Ramos (cell line): Measurements from ENCODE around the gene MLN.

Experiments
- in situ Hi-C: fragments of 300-500 bp; cut with MboI; formaldehyde crosslinking; loops from one replicate; pipeline ENCODE4 v1.14.3; 2022; ENCODE audit warnings: low sequenced_read_pairs; ENCODE audit not compliant: unreplicated experiment

The MLN gene

GRCh38 chr6:33817489-33817888, 13.7 kb upstream of the MLN start:
- in situ Hi-C loops = no loop called here

DNA sequence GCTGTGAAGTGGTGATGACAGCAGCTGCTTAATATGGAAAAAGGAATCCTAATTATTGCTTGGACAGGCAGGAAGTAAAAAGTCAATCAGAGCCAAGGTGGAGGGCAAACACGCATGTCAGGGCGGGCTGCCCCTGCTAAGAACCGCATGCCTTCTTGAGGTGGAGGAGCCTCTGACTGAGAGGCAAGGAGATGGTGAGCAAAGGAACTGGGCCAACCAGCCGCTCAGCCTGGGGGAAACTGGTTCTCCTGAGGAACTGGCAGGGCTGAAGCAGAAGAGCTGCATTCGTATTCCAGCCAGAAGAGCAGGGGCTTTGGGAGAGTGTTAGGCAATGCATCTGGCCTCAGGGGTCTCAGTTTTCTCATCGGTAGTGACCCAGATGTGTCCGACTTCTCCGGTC, 13.1 kb upstream of the MLN start:
- in situ Hi-C loops = no loop called here

DNA sequence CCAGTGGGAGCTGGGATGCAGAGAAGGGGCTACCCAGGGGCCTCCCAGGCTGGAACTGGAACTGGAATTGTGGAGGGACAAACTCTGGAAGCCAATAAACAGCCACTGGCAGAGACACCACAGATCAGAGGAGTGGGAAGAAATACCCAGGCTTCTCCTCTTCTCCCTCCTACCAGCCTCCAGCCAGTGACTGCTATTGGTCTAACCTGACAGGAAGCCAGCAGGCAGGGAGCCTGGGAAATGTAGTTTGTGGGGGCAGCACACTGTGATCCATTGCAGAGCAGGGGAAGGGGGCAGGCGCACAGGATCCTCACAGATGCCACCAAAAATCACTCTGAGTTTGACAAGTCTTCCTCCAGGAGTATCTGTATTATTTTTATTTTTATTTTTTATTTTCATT, 12.1 kb upstream of the MLN start:
- in situ Hi-C loops = no loop called here

DNA sequence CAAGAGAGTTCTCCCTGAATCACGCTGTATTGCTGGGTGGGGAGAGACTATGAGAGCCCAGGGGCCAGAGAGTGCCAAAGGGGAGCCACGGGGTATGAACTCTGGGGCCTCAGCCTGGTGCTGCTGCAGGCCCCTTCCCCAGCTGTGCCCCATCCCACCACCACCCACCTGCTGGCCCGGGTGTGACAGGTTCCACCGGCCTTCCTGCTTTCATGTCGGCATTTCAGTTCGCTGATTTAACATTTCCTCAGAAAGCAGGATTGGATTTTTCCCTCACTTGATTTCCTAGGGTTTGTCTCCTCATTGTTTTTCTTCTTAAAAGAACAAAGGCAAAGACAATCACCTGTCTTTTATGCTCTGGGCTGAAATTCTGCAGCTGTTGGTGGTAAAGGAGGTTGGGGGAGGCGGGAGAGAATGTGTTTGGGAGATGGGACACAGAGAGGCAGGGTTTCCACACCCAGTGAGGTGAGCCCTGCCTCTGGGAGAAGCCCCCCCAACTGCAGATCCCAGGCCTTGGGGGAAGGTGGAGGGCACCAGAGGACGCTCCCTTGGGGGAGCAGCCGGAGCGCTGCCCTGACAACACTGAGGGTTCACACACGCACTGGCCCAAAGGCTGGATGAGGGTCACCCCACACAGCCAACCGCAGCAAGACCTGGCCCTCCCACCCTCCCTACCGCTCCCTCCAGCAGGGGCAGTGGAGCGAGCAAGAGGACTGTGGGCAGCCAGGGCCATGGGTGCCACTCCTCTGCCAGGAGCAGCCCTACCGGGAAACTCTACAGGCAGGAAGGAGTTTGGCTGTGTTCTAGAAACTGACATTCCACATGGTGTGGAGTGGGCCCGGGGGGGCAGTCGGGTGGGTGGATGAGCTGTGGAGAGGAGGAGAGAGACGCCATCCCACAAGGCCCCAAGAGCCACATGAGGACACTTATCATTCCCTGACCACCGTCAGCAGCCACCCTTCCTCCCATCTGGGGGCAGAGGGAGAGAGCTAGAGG, 10.5 kb upstream of the MLN start:
- in situ Hi-C loops = no loop called here

DNA sequence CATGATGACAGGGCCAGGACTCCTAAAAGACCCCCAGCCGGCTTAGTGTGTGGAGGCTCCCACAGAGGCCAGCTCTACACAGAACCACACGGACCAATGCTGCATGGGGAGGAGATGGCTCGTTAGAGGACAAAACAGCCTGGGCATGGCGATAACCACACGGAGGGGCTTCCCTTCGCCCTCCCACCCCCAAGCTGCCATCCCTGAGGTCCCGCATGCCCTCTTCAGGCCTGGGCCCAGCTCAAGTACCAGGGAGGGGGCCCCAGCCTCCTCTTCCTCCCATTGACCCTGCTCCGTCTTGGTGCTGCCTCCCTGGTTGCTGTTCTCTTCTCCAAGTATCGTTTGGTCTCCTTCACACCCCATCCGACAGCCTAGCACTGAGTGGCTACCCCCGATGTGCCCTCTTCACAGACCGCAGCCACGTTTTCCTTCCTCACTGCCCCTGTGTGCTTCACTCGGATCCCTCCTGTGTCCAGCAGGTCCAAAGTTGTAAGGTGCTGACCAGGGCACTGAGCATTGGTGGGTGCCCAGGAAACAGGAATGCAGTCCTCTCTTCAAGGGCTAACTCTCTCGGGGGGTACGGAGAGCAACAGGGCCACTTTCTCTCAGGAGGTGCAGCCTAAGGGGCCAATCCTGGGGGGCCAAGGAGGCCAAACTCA, 9.6 kb upstream of the MLN start:
- in situ Hi-C loops = no loop called here

GRCh38 chr6:33812669-33813068, 8.9 kb upstream of the MLN start:
- in situ Hi-C loops = no loop called here

- in situ Hi-C loops = no loop called here
Measured at GRCh38 chr6:33809594-33809993, 5.8 kb upstream of the MLN start.

- in situ Hi-C loops = no loop called here
Measured at GRCh38 chr6:33808641-33809180, 4.9 kb upstream of the MLN start.

GRCh38 chr6:33807606-33808005, 3.8 kb upstream of the MLN start:
- in situ Hi-C loops = no loop called here

DNA sequence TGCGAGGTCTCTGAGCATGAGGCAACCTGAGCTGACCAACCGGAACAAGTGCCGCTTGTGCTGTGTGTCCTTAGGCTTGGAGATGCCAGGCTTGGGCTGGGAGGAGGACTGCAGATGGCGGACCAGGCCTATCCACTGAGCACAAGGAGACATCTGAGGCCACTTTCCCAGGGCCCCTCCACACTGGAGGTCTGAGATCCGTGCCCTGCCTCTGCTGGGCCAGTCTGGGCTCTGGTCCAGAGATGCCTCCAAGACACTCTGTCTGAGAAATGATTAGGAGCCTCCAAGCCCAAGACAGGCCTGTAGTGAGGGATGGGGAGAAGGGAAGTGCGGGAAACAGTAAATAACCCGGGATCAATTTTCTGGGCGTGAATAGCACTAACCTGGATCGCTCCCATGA, 3.0 kb upstream of the MLN start:
- in situ Hi-C loops = no loop called here

DNA sequence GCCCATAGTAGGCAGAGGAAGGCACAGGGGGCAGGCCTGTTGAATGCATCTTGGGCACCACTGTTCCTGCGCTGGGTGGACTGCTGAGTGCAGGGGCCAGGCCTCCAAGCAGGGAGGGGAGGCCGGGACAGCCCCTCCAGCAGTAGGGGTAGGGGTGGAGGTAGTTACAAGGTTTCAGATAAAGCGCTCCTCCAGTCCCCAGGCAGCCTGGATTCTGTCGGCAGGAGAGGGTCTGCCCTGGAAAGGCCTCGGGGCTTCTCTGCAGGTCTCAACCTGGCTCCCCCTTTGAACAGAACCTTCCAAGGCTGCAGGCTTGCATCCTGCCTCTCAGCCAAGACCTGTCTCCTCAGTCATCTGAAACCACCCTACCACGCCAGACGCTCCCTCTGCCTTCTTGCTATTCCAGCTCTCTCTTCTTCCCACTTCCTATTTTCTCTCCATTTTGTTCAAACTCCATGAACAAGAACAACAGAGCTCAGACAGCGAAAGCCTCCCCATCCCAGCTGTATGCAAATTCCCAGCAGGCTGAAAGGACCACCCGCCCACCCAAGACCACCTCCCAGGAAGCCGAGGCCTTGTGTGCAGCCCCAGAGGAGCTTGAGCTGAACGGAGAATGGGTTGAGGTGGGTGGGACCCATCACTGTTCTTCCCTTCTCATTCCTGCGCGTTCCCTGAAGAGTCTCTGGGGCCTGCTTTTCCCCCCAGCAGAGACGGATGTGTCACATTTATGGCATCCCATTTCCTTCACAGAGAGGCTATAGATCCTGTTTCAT, 1.4 kb downstream of the MLN start:
- in situ Hi-C loops = no loop called here

DNA sequence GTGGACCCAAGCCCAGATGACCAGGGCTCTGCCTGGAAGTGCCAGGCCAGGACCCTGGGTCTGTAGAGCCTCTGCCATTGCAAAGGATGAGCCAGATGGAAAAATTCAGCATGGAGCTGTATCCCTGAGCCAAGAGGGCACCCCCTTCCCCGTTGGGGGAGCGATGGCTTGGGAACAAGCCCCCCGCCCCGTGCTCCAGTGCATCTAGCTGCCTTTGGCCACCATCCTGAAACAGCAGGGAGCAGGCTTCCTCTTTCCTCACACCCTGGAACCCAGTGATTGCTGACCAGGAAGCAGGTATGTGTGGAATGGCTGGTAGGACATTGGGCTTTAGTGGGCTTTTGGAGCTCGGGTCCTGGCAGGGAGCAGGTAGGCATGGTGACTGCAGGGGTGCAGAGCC, 2.2 kb downstream of the MLN start:
- in situ Hi-C loops = no loop called here

- in situ Hi-C loops = no loop called here
Measured at GRCh38 chr6:33800248-33800969, 3.4 kb downstream of the MLN start.

GRCh38 chr6:33799454-33800113, 4.2 kb downstream of the MLN start:
- in situ Hi-C loops = no loop called here

GRCh38 chr6:33798343-33798848, 5.4 kb downstream of the MLN start:
- in situ Hi-C loops = no loop called here

DNA sequence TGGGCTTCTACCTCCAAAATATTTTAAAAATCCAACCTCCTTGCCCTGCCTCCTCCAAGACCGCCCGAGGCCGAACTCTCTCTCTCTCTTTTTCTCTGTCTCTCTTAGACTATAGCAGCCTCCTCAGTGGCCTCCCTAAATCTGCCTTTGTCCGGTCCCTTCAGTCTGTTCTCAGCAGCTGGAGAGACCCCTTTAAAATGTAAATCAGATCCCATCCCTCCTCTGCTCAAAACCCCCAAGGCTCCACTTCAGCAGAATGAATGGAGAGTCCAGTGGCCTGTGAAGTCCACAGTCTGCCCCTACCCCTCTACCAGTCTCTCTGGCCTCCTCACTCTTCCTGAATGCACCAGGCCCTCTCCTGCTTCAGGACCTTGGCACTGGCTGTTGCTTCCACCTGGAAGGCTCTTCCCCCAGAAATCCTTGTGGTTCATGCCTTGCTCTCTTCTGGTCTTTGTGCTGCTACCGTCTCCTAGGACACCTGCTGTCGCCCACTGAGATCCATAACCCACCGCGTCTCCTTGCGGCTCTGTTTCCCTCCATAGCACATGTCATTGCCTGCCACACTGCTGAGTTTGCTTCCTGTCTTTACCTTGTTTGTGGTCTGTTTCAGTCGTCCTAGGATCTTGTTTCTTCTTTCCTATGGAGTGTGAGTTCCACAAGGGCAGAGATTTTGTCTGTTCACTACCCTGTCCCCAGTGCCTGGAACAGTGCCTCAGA, 6.0 kb downstream of the MLN start:
- in situ Hi-C loops = no loop called here

DNA sequence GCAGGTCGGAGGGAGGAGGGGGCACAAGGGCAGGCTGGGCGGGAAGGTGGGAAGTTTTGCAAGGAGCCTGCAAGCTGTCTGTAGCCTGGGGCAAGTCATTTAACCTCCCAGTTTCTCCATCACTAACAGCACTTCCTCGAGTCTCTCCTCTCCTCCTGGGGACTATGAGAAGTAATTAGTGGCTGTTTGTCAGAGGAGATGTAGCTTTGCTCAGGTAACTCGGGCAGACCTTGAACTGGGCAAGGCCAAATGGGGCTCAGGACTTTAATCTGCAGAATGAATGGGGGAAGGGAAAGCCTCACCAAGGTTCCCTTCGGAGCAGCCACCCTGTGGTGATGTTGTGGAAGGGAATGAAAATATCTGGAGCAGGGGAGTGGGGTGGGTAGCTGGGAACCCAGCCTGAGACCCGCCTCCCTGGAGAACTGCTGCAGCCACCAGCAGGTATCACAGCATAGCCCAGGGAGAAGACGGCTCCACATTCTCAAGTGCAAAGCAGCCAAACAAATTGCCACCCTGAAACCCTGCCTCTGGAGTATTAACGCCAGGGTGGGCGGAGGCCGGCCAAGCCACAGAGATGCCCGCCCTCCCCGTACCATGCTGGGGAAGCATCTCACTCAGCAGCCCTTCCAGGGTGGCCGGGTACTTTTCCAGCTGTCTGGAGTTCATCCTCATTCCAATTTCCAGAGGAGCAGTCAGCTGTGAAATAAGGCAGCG, 8.7 kb downstream of the MLN start:
- in situ Hi-C loops = no loop called here

DNA sequence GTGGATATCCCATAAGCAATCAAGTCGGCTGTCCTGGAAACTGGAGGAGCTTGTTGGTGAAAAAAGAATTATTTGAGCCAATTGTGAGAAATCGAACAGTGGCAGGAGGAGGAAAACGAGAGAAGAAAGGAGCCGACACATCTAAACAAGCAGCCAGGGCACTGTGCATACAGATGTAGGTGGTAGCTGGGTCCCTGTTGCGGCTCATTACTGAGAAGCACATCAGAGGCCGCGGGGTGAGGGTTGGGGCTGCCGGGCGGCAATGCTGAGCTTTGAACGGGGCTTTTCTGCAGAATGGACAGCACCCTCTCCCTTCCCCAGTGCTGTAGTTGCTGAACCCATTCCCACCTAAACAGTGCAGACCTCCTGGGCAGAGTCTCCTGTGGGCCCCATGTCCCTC, 10.8 kb downstream of the MLN start:
- in situ Hi-C loops = no loop called here
